COLO829 (cell line): Measurements from ENCODE around the gene SHC3.

Source experiments
- DNase-seq: peaks from one replicate; pipeline ENCODE4 v3.0.0; 2012; ENCODE audit warnings: low spot score

SHC3 gene

DNA sequence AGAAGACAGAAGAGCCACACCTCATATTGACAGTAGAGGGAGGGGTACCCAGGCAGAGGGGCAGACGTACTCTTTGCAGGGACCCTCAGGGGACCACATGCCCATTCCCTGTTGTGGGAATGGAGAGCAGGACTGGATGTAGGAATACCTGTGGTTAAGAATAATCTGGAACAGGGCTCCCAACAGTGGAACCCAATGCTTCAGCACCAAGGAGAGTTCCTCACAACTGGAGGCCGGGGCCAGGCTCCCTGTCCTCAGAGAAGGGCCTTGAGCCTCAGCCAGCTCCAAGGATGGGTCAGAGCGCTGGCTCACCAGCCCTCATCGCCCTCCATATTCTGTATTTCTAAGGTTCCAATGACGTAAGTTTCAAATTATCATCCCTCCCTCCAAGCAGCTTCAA, 7.4 kb upstream of the SHC3 start:
- peak; percentile 22 for DNase-seq

- DNase-seq: no peak
Measured at GRCh38 chr9:89183146-89183545, 4.5 kb upstream of the SHC3 start.

DNA sequence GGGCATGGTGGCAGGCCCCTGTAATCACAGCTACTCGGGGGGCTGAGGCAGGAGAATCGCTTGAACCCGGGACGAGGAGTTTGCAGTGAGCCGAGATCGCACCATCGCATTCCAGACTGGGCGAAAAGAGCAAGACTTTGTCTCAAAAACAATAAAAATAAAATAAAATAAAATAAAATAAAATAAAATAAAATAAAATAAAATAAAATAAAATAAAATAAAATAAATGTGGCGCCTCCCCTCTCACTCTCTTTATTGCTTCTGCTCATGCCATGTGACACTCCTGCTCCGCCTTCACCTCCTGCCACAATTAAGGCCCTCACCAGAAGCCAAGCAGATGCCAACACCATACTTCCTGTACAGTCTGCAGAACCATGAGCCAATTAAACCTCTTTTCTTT, 3.8 kb upstream of the SHC3 start:
- DNase-seq: no peak

DNA sequence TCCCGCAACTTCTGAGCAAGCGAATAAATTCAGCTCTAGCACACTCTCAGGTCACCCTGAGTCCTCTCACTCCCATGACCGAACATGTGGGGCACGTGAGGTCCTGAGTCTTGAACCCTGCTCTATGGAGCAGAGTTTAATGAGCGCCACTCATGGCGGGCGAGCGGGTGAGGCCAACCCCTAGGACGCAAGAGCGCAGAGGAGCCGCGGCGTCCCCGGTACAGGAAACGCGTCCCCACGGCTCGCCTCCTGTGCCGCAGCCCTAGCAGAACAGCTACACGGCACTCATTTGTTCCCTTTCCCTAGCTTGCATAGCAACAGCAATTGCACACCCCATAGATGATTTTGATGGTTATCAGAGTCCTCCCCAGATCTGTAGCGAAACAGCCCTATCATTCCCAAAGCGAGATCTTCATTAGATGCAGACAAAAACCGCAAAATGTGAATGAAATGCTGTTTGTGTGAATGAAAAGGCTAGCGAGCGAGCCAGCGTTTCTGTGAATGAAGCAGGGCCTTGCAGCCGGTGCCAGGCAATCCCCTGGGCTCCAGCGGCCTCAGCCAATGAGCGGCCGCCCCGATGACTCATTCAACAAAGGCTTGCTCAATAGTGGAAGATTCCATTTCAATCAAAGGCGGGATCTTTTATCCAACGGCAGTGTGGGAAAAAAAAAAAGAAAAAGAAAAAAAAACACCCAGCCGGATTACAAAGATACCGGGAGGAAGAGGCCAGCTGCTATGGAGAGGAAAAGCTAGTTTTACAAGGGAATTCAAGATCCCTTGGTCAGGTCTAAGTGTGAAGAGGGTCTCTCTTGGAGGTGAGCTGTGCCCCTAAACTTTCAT, 1.5 kb upstream of the SHC3 start:
- DNase-seq: peak; percentile 94

DNA sequence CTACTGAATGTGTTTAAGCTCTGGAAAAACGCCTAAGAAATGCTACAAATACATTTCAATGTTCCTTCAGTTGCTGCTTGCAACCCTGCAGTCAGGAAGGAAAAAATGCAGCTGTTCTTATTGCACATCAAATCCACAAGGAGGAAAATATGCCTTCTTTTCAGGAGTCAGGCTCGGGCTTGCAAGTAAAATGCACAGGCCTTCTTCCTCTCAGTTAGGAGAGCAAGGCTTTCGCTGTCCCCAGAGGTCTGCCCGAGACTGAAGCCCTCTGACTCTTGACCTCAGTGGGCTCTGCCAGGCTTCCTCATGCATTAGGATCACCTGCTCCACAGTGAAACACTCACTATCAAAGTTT, 899 bp upstream of the SHC3 start:
- DNase-seq: no peak

- DNase-seq: no peak
Measured at GRCh38 chr9:89178830-89179539, 367 bp upstream of the SHC3 start.

GRCh38 chr9:89177012-89177943, 1.3 kb downstream of the SHC3 start:
- DNase-seq: no peak

- DNase-seq: peak; percentile 28
Measured at GRCh38 chr9:89175828-89176261, 2.8 kb downstream of the SHC3 start.

GRCh38 chr9:89174291-89174690, 4.3 kb downstream of the SHC3 start:
- DNase-seq: no peak

- DNase-seq: no peak
Measured at GRCh38 chr9:89173072-89173471, 5.5 kb downstream of the SHC3 start.

DNA sequence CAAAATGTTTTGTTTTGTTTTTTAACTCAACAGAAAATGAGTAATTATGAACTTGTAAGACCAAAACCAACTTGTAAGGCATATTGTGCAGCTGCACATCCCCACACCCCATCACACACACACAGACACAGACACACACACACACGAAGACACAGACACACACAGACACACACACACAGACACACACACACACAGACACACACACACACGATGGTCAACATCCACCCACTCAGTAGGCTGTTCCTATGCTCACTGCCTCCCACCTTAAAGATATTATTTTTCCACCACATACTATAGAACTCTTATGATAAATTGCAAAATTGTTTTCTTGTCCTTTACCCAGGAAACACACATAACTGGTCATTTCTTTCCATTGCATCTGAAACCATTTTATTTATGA, 6.2 kb downstream of the SHC3 start:
- no peak for DNase-seq

GRCh38 chr9:89171693-89172092, 6.9 kb downstream of the SHC3 start:
- DNase-seq: no peak

- no peak for DNase-seq
Measured at GRCh38 chr9:89171231-89171630, 7.4 kb downstream of the SHC3 start.

- no peak for DNase-seq
Measured at GRCh38 chr9:89168901-89169813, 9.5 kb downstream of the SHC3 start.

DNA sequence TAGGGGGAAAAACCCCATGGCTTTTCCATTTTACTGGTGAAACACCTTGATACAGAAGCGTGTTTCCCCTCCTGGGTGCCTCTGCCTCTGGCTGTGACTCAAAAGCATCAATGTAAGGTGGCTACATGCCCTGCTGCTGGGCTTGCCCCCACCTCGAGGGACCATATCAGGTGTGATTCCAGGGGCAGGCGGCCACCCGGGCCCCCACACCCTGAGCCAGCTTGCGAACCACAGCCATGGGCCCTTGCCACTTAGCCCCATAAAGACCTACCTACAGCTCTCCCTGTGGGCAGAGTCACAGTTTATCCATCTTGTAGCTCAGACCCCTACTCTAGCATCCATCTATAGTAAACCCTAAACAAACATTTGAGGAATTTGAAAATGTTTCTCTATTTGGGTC, 10.8 kb downstream of the SHC3 start:
- DNase-seq: no peak

DNA sequence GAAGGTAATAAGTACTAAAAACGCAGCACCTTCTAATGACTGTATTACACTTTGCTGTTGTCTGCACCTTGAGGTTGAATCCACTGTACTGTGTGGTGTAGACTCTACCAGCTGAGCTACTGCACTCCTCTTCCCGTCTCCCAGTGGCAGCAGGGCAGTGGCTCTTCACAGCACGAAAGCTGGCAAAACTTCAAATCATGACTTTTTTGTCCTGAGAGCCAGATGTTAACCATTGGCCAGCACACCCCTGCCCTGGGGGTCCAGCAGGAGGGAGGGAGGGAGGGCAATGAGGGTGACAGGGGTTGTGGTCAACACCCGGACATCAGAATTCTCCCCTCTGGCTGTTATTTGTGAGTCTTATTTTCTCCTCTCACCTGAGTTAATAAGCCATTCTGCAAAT, 11.8 kb downstream of the SHC3 start:
- no peak for DNase-seq

- no peak for DNase-seq
Measured at GRCh38 chr9:89165880-89166279, 12.7 kb downstream of the SHC3 start.

DNA sequence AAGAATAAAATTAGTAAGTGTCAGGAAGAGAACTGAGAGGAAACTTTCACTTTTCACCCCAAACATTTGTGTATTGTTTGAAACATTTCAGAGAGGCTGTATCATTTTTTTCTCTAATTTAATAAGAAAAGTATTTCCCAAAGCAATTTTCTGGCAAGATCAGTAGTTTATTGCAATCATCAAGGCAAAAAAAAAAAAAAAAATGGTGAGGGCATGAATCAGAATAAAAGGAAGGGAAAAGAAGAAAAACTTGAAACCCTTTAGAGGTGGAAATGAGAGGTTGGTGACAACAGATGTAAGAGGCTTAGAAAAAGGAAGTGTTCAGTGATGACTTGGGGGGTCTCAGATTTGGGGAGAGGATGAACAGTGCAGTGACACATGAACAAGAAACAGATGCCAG, 13.3 kb downstream of the SHC3 start:
- no peak for DNase-seq

DNA sequence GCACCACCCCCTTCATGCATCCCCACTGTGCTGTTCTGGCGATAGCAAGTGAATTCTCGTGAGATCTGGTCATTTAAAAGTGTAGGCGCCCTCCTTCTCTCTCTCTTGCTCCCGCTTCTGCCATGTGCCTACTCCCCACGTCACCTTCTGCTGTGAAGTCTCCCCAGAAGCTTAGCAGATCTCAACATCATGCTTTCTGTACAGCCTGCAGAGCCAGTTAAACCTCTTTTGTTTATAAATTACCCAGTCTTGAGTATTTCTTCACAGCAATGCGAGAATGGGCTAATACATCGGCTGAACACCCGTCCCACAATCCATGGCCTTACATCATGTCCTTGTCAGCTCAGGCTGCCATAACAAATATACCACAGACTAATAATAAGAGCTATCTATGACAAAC, 17.4 kb downstream of the SHC3 start:
- no peak for DNase-seq

DNA sequence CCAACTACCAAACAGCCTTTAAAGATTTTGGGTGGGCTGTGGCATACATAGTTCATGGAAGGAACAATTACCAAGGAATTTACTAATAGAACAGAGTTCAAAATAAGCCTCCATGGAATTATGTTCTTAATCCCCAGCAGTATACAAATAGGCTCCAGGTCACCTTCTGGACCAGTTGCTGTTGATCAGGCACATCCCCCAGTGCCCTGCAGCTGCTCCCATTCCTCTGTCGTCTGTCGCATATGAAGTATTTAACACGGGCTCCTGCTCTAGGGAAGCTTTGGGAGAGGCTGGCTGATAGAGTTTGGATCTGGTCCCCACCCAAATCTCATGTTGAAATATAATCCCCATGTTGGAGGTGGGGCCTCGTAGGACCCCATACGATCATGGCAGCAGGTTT, 17.8 kb downstream of the SHC3 start:
- no peak for DNase-seq

DNA sequence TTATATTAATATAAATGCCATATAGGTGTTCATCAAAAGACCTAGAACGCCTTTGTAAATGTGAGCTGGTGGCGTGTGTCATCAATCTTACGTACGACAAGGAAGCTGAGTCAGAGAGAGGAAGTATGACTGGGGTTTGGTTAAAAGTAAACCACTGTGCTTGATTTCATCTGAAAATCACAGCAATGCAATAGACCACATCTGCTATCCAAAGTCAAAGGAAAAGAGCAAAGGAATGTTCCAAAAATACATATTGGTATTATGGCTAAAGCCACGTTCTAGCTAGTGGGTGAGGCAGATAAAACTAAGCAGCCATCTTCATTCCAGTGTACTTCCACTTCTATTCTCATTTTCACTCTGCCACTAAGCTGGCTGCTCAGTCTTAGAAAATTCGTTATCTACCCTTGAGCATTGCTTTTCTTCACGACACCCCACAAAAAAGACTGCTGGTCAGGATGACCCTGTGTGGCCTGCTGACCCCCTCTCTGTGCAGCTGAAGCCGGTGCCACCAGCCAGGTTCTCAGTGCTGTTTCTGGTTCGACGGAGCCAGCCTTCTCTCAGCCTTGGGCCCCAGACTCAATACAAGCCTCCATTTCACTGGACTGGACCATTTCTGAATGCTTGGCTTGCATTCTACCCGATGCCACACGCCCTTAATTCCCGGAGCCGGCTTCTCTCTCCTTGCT, 23.8 kb downstream of the SHC3 start:
- DNase-seq: peak; percentile 72
